ENCODE results near the gene TRAPPC6A.

The TRAPPC6A gene

GRCh38 chr19:45177817-45178261 is at the start of gene TRAPPC6A:
TSS of gene TRAPPC6A (minus strand) at chr19:45178237. CDS start at chr19:45178218, 19 bp downstream.
- peak within 1 kb of the TSS; percentile 83 to 93 (median 90) for H3K9ac ChIP-seq
- H3K4me2 ChIP-seq: peak within 1 kb of the TSS; percentile 96 to 100 (median 98)
- H3K9me3 ChIP-seq (replicated peaks in 1 of 11): no peaks in the 10 kb centered on the region
- peaks cover 13 to 45% (median 31%) of the 10 kb centered on the region in 11 experiments; a peak in 18 of 22 replicates for H4K20me1 ChIP-seq
- peaks cover 5 to 25% (median 10%) of the 10 kb centered on the region in 11 experiments; a peak in 16 of 22 replicates for H3K36me3 ChIP-seq
- H3K27me3 ChIP-seq: no peaks in the 10 kb centered on the region
- H3K4me1 ChIP-seq: peaks cover 52 to 70% (median 59%) of the 10 kb centered on the region in 10 experiments
- H3K27ac ChIP-seq: peak within 1 kb of the TSS; percentile 79 to 95 (median 89)
- TF ChIP-seq Cebpa-rat (IDR thresholded peaks at IDR 0.05): no peak
- peak within 1 kb of the TSS; percentile 83 to 98 (median 90) for H3K4me3 ChIP-seq

DNA sequence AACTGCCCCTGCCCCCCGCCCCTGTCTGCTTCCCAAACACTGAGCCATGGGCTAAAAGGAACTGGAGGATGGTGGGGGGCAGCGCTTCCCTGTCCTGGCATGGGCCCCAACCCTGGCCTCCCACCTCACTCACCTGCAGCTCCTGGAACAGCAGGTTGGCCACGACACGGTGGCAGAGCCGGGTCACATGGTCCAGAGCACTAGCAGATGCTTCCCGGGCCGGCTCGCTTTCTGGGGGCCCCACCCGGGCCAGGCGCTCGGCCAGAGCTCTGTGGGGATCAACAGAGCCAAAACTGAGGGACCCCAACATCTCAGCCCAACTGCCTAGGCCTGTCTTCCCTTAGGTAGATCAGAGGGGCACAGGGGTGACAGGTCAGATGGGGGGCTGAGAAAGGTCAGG is 46.6 kb upstream of the TRAPPC6A start:
- Histone ChIP-seq H3K36me3 (no peaks in the 10 kb centered on the region), H3K9me3 (replicated peaks in 1 of 11) (no peaks in the 10 kb centered on the region), H3K27ac (no peak overlapping the region), H3K27me3 (no peaks in the 10 kb centered on the region), H3K4me2 (no peak overlapping the region), H3K4me3 (no peak overlapping the region), H3K4me1 (peaks cover 2 to 11% (median 3%) of the 10 kb centered on the region in 10 experiments; a peak in 17 of 20 replicates), H4K20me1 (no peaks in the 10 kb centered on the region), H3K9ac (no peak overlapping the region)
- TF ChIP-seq Cebpa-rat (IDR thresholded peaks at IDR 0.05): no peak

DNA sequence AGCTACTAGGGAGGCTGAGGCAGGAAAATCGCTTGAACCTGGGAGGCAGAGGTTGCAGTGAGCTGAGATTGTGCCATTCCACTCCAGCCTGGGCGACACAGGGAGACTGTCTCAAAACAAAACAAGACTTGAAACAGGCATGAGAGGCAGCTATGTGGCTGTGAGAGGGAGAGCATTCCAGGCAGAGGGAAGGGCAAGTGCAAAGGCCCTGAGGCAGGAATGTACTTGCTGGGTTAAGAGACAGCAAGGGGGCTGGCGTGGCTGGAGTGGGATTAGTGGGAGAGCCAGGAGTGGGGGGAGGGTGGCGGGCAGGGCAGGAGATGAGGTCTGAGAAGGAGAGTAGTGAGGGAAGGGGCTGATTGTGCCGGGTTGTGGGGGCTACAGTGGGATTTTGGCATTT is 45.8 kb upstream of the TRAPPC6A start:
- no peak for TF ChIP-seq Cebpa-rat (IDR thresholded peaks at IDR 0.05)
- no peak overlapping the region for H3K4me3 ChIP-seq
- H3K9ac ChIP-seq: no peak overlapping the region
- H3K27me3 ChIP-seq: no peaks in the 10 kb centered on the region
- no peak overlapping the region for H3K4me2 ChIP-seq
- H3K36me3 ChIP-seq: no peaks in the 10 kb centered on the region
- no peak overlapping the region for H3K27ac ChIP-seq
- peaks cover 9 to 19% (median 10%) of the 10 kb centered on the region in 10 experiments for H3K4me1 ChIP-seq
- H4K20me1 ChIP-seq: no peaks in the 10 kb centered on the region
- H3K9me3 ChIP-seq (replicated peaks in 1 of 11): no peaks in the 10 kb centered on the region

- no peak for TF ChIP-seq Cebpa-rat (IDR thresholded peaks at IDR 0.05)
- H4K20me1 ChIP-seq: no peaks in the 10 kb centered on the region
- H3K27me3 ChIP-seq: peaks cover 0 to 2% (median 0%) of the 10 kb centered on the region in 11 experiments; a peak in 1 of 22 replicates
- no peak overlapping the region for H3K4me3 ChIP-seq
- H3K27ac ChIP-seq: no peak overlapping the region
- H3K9ac ChIP-seq: no peak overlapping the region
- H3K9me3 ChIP-seq (replicated peaks in 1 of 11): no peaks in the 10 kb centered on the region
- H3K4me1 ChIP-seq: peaks cover 16 to 22% (median 17%) of the 10 kb centered on the region in 10 experiments
- H3K36me3 ChIP-seq: no peaks in the 10 kb centered on the region
- no peak overlapping the region for H3K4me2 ChIP-seq
Observed at GRCh38 chr19:45222724-45223123, 44.7 kb upstream of the TRAPPC6A start.

- Histone ChIP-seq H3K4me3 (no peak overlapping the region), H3K27me3 (peaks cover 0 to 23% (median 15%) of the 10 kb centered on the region in 11 experiments; a peak in 13 of 22 replicates), H3K4me2 (peak overlapping the region; percentile 43 to 70 (median 59))
Observed at GRCh38 chr19:45218911-45219743, 41.1 kb upstream of the TRAPPC6A start.

DNA sequence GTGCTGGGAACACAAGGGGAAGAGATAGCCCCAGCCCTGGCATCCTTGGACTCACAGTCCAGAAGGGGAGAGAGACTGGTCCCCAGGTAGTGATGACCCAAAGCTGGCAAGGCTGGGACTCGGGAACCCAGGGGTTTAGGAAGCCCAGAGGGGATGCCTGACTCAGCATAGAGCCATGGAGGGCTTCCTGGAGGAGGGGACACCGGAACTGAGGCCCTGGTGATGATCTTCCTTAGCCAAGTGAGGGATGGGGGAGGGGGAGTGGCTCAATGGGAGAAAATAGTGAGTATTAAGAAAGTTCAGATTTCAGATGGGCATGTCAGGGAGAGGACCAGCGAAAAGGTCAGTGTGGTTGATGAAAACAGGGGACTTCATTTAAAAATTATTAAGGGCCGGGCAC is 40.4 kb upstream of the TRAPPC6A start:
- H3K27me3 ChIP-seq: peaks cover 0 to 23% (median 15%) of the 10 kb centered on the region in 11 experiments; a peak in 13 of 22 replicates
- TF ChIP-seq Cebpa-rat (IDR thresholded peaks at IDR 0.05): no peak
- H3K27ac ChIP-seq: no peak overlapping the region
- H3K9me3 ChIP-seq (replicated peaks in 1 of 11): no peaks in the 10 kb centered on the region
- H3K4me2 ChIP-seq: peak overlapping the region; percentile 43 to 70 (median 59)
- no peaks in the 10 kb centered on the region for H4K20me1 ChIP-seq
- peaks cover 28 to 43% (median 34%) of the 10 kb centered on the region in 10 experiments for H3K4me1 ChIP-seq
- no peak overlapping the region for H3K4me3 ChIP-seq
- no peaks in the 10 kb centered on the region for H3K36me3 ChIP-seq
- no peak overlapping the region for H3K9ac ChIP-seq

More at GRCh38 chr19:45218911-45219743, 41.1 kb upstream of the TRAPPC6A start:
- TF ChIP-seq Cebpa-rat (IDR thresholded peaks at IDR 0.05): no peak
- H3K9me3 ChIP-seq (replicated peaks in 1 of 11): no peaks in the 10 kb centered on the region
- no peaks in the 10 kb centered on the region for H3K36me3 ChIP-seq
- H3K9ac ChIP-seq: no peak overlapping the region; a peak in 1 of 22 replicates
- no peaks in the 10 kb centered on the region for H4K20me1 ChIP-seq
- no peak overlapping the region for H3K27ac ChIP-seq
- peaks cover 28 to 43% (median 34%) of the 10 kb centered on the region in 10 experiments for H3K4me1 ChIP-seq

GRCh38 chr19:45217957-45218334 is 39.9 kb upstream of the TRAPPC6A start:
- H3K9ac ChIP-seq: no peak overlapping the region
- H3K4me3 ChIP-seq: no peak overlapping the region
- H3K9me3 ChIP-seq (replicated peaks in 1 of 11): no peaks in the 10 kb centered on the region
- peaks cover 28 to 45% (median 34%) of the 10 kb centered on the region in 10 experiments for H3K4me1 ChIP-seq
- no peaks in the 10 kb centered on the region for H3K36me3 ChIP-seq
- no peak for TF ChIP-seq Cebpa-rat (IDR thresholded peaks at IDR 0.05)
- H3K27ac ChIP-seq: no peak overlapping the region
- H3K4me2 ChIP-seq: no peak overlapping the region
- H4K20me1 ChIP-seq: no peaks in the 10 kb centered on the region
- peaks cover 0 to 23% (median 15%) of the 10 kb centered on the region in 11 experiments; a peak in 13 of 22 replicates for H3K27me3 ChIP-seq

DNA sequence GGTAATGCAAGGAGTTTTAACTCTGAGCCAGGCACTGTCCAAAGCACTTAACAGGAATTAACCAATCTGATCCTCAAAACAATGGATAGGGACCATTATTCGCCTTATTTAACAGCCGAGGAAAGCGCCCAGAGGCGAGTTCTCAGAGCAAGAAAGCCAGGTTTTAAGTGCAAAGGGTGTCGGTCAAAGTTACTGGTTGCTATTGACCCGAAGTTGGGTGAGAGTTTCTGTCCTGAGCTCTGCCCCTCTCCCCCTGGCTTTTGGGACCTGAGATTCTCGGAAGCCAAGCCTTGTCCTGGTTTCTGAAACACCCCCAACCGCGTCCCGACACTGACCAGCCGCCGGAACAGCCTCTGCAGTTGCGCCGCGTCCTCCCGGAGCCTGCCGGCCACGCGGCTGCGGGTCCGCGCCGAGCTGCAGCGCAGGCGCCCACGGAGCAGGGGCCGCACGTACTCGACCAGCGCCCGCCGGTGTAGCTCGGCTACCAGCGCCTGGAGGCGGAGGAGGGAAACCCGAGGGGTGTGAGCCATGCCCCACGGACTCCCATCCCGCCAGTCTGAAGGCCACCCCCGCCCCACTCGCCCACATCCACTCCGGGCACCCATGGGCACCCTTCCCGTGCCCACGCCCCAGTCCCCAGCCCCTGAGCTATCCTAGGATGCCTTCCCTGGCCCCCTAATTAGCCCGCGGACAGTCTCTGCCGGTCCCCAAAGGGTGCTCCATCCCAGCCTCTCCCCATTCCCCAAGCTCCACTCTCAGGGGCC is 39.3 kb upstream of the TRAPPC6A start:
- no peaks in the 10 kb centered on the region for H3K9me3 ChIP-seq (replicated peaks in 1 of 11)
- H4K20me1 ChIP-seq: no peaks in the 10 kb centered on the region
- peaks cover 28 to 49% (median 34%) of the 10 kb centered on the region in 10 experiments for H3K4me1 ChIP-seq
- H3K36me3 ChIP-seq: no peaks in the 10 kb centered on the region
- H3K9ac ChIP-seq: no peak overlapping the region
- no peak overlapping the region for H3K4me2 ChIP-seq
- H3K27me3 ChIP-seq: peaks cover 0 to 23% (median 15%) of the 10 kb centered on the region in 11 experiments; a peak in 13 of 22 replicates
- H3K4me3 ChIP-seq: no peak overlapping the region
- TF ChIP-seq Cebpa-rat (IDR thresholded peaks at IDR 0.05): no peak
- H3K27ac ChIP-seq: no peak overlapping the region

DNA sequence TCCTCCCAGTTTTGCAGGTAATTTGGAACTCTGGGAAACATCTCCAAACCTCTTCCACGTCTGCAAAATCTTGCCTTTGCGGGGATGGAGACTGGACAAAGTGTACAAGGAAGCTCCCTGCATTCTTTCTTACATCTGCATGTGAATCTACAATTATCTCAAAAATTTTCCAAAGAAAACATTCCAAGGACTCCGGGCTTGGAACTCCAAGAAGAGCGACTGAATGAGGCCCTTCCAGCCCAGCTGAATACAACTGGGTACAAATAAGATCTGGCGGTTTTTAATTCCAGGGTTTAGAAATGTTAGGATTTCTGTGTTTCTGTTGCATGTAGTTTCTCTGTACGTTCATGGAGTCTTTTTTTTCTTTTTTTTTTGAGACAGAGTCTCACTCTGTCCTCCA is 38.6 kb upstream of the TRAPPC6A start:
- Histone ChIP-seq H3K4me3 (no peak overlapping the region), H3K4me2 (peak overlapping the region in 5 of 11 experiments; percentile 78 to 93 (median 91); a peak in 3 of 22 replicates), H4K20me1 (no peaks in the 10 kb centered on the region), H3K9ac (no peak overlapping the region), H3K36me3 (no peaks in the 10 kb centered on the region), H3K27ac (no peak overlapping the region), H3K4me1 (peaks cover 33 to 56% (median 41%) of the 10 kb centered on the region in 10 experiments), H3K27me3 (peaks cover 0 to 23% (median 15%) of the 10 kb centered on the region in 11 experiments; a peak in 13 of 22 replicates), H3K9me3 (replicated peaks in 1 of 11) (no peaks in the 10 kb centered on the region)
- no peak for TF ChIP-seq Cebpa-rat (IDR thresholded peaks at IDR 0.05)
